Endodermal cell (in vitro differentiated cells): ENCODE data around the gene NUS1. TPM values are rescaled to one million over a fixed set of nuclear protein-coding genes. Genes with fewer than 3 reads are reported as not detected.
"Not testable (repeated sequence)": the region's sequence is repeated elsewhere in the genome, so short reads cannot be mapped to it uniquely, and the experiment has no call there.

Experiments used
- DNase-seq: peaks from one replicate; pipeline ENCODE4 v3.0.0-alpha.2; 2017
- H3K27ac ChIP-seq: 2 replicates; pipeline ENCODE4 v1.5.1; 2013; ENCODE audit warnings: mild to moderate bottlenecking, low read depth, low read length, moderate library complexity
- H3K27me3 ChIP-seq: 2 replicates; pipeline ENCODE4 v1.6.1; 2013; ENCODE audit warnings: mild to moderate bottlenecking, low read length, moderate library complexity; ENCODE audit not compliant: insufficient read depth, control insufficient read depth, poor library complexity, severe bottlenecking
- H3K36me3 ChIP-seq: 2 replicates; pipeline ENCODE4 v1.7.0; 2013; ENCODE audit warnings: mild to moderate bottlenecking, low read length, moderate library complexity; ENCODE audit not compliant: control insufficient read depth, insufficient read depth
- H3K4me1 ChIP-seq: one replicate; pipeline ENCODE4 v1.7.0; 2013; ENCODE audit warnings: low read length; ENCODE audit not compliant: control insufficient read depth, insufficient read depth
- H3K4me3 ChIP-seq: 2 replicates; pipeline ENCODE4 v1.5.1; 2013; ENCODE audit warnings: mild to moderate bottlenecking, low read length, moderate library complexity
- H3K9ac ChIP-seq: 2 replicates; pipeline ENCODE4 v1.6.1; 2013; ENCODE audit warnings: mild to moderate bottlenecking, low read length, moderate library complexity; ENCODE audit not compliant: poor library complexity, severe bottlenecking; ENCODE audit errors: extremely low read depth
- H3K9me3 ChIP-seq: 2 replicates; pipeline ENCODE4 v1.6.1; 2013; ENCODE audit warnings: mild to moderate bottlenecking, low read length, moderate library complexity; ENCODE audit not compliant: control insufficient read depth
- H3K27ac Mint-ChIP-seq: 2 replicates; pipeline ENCODE4 v1.8.0; 2020; ENCODE audit warnings: mixed read lengths
- H3K27me3 Mint-ChIP-seq: 2 replicates; pipeline ENCODE4 v1.8.0; 2021; ENCODE audit warnings: mild to moderate bottlenecking, mixed read lengths; ENCODE audit not compliant: insufficient read depth
- H3K36me3 Mint-ChIP-seq: 2 replicates; pipeline ENCODE4 v1.8.0; 2020; ENCODE audit warnings: low read depth, mixed read lengths
- H3K4me1 Mint-ChIP-seq: 2 replicates; pipeline ENCODE4 v1.8.0; 2020; ENCODE audit warnings: mixed read lengths
- H3K4me3 Mint-ChIP-seq: 2 replicates; pipeline ENCODE4 v1.8.0; 2020; ENCODE audit warnings: mild to moderate bottlenecking, moderate library complexity, mixed read lengths
- H3K9me3 Mint-ChIP-seq: 2 replicates; pipeline ENCODE4 v1.8.0; 2020; ENCODE audit warnings: mild to moderate bottlenecking, mixed read lengths
- WGBS, 2 experiments: methylation state at CpG; one replicate each; pipeline versions ENCODE4 v1.1.5 to v1.1.7; 2013; ENCODE audit warnings: missing lambda C conversion rate in 2 of 2, mixed read lengths in 1 of 2; ENCODE audit not compliant: insufficient coverage in 1 of 2, insufficient read length in 1 of 2; 5-methylcytosine and 5-hydroxymethylcytosine counted together
- total RNA-seq, 2 donors: library from RNA; stranded (reverse); fragmentation: NEBNext Ultra II Directional in 1 of 2; extraction: Animal tissue kit (Norgen Biotek cat#: 25700) in 1 of 2; gene quantifications; 2 replicates in 1 of 2; 3 replicates in 1 of 2; pipeline ENCODE4 v1.2.1, GENCODE V29; 2021
- TF ChIP-seq, protein P1 (sequence below): fragments of 200-600 bp; sonication (generic); conservative IDR thresholded peaks from 2 replicates; pipeline ENCODE4 v1.5.0; 2021; ENCODE audit warnings: antibody characterized with exemption, mild to moderate bottlenecking

NUS1 gene
- total RNA-seq, 2 donors from 2014 or later, result 45.7 to 65.1 TPM

DNA sequence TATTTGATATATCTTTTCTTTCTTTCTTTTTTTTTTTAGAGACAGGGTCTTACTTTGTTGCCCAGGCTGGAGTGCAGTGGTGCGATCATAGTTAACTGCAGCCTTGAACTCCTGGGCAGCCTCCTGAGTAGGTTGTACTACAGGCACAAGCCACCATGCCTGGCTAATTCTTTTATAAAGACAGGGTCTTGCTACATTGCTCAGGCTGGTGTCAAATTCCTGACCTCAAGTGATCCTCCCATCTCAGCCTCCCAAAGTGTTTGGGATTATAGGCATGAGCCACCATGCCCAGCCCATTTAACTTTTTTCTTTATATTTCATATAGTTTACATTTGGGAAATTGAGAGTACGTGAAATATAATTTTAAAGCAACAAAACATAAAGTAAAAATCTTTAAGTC, 10.1 kb downstream of the NUS1 start:
- H3K9me3 ChIP-seq, result peaks cover 13% of the 10 kb centered on the region
- H3K36me3 ChIP-seq, result peaks cover 39% of the 10 kb centered on the region
- DNase-seq, result no peak
- H3K27me3 ChIP-seq, result no peaks in the 10 kb centered on the region
- H3K9ac ChIP-seq, result no peak overlapping the region
- no peaks in the 10 kb centered on the region for H3K4me1 ChIP-seq
- TF ChIP-seq, protein P1, sequence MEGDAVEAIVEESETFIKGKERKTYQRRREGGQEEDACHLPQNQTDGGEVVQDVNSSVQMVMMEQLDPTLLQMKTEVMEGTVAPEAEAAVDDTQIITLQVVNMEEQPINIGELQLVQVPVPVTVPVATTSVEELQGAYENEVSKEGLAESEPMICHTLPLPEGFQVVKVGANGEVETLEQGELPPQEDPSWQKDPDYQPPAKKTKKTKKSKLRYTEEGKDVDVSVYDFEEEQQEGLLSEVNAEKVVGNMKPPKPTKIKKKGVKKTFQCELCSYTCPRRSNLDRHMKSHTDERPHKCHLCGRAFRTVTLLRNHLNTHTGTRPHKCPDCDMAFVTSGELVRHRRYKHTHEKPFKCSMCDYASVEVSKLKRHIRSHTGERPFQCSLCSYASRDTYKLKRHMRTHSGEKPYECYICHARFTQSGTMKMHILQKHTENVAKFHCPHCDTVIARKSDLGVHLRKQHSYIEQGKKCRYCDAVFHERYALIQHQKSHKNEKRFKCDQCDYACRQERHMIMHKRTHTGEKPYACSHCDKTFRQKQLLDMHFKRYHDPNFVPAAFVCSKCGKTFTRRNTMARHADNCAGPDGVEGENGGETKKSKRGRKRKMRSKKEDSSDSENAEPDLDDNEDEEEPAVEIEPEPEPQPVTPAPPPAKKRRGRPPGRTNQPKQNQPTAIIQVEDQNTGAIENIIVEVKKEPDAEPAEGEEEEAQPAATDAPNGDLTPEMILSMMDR, result no peak
- no peak overlapping the region for H3K27ac ChIP-seq
- H3K4me3 ChIP-seq, result no peak overlapping the region
- H3K4me1 Mint-ChIP-seq, result peaks cover 9% of the 10 kb centered on the region
- no peak overlapping the region for H3K4me3 Mint-ChIP-seq
- WGBS, 2 experiments, result 98 to 100% methylated on average over 1 of the region's 2 CpGs
- no peak overlapping the region for H3K27ac Mint-ChIP-seq
- peaks cover 29% of the 10 kb centered on the region for H3K36me3 Mint-ChIP-seq
- no peaks in the 10 kb centered on the region for H3K9me3 Mint-ChIP-seq
- no peaks in the 10 kb centered on the region for H3K27me3 Mint-ChIP-seq

DNA sequence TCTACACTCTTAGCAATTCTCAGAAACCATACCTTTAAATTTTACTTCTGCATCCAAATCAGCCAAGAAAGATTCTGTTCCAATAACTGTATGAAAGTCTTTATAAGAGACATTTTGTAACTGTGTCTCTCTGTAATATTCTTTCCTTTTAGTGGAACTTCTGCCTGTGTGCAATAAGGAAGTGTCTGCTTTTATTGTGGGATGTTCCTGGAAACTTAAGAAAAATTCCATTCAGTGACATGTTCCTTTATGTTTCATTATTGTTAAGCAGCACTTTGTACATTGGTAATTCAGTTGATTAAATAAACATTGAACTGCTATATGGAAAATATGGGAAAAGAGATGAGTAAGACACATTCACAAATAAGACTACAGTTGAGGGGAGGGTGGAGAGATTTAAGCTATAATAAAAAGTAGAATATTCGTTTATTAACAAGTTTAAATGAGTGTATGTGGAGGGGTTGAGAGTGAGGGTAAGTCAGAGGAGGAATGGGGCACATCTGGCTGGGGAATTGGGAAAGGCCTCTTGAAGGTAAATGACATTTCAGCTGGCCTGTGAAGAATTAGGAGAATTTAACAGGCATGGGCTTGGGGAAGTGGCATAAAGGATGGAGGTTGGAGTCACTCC, 11.9 kb downstream of the NUS1 start:
- H3K27ac ChIP-seq, result no peak overlapping the region
- no peak overlapping the region for H3K4me3 ChIP-seq
- H3K27me3 Mint-ChIP-seq, result no peaks in the 10 kb centered on the region
- peaks cover 2% of the 10 kb centered on the region for H3K9me3 Mint-ChIP-seq
- no peak overlapping the region for H3K9ac ChIP-seq
- no peaks in the 10 kb centered on the region for H3K27me3 ChIP-seq
- H3K36me3 ChIP-seq, result peaks cover 32% of the 10 kb centered on the region
- H3K9me3 ChIP-seq, result peaks cover 7% of the 10 kb centered on the region
- WGBS, 2 experiments, result 67 to 78% methylated on average over 1 of the region's 1 CpG
- TF ChIP-seq, protein P1, result no peak
- peaks cover 2% of the 10 kb centered on the region for H3K4me1 Mint-ChIP-seq
- H3K36me3 Mint-ChIP-seq, result peaks cover 28% of the 10 kb centered on the region
- H3K27ac Mint-ChIP-seq, result no peak overlapping the region
- H3K4me3 Mint-ChIP-seq, result no peak overlapping the region
- DNase-seq, result no peak
- no peaks in the 10 kb centered on the region for H3K4me1 ChIP-seq

DNA sequence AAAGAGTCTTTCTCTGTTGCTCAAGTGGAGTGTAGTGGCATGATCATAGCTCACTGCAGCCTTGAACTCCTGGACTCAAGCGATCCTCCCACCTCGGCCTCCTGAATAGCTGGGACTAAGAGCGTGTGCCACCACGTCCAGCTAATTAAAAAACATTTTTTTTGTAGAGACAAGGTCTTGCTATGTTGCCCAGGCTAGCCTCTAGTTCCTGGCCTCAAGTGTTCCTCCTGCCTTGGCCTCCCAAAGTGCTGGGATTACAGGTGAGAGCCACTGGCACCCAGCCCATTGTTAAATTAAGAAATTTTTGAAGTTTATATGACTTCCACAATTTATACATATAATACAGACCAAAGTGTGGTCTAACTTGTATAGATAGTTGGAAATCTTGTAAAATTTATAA, 14.3 kb downstream of the NUS1 start:
- H3K27me3 Mint-ChIP-seq, H3K4me3 ChIP-seq, H3K27ac ChIP-seq, H3K9ac ChIP-seq, H3K9me3 Mint-ChIP-seq, H3K27ac Mint-ChIP-seq, H3K9me3 ChIP-seq, H3K27me3 ChIP-seq, H3K4me3 Mint-ChIP-seq, H3K4me1 Mint-ChIP-seq, DNase-seq, H3K4me1 ChIP-seq: not testable (repeated sequence)
- H3K36me3 Mint-ChIP-seq, result peaks cover 39% of the 10 kb centered on the region
- H3K36me3 ChIP-seq, result peaks cover 37% of the 10 kb centered on the region
- WGBS, 2 experiments, result 89 to 100% methylated on average over 2 to 4 of the region's 4 CpGs

DNA sequence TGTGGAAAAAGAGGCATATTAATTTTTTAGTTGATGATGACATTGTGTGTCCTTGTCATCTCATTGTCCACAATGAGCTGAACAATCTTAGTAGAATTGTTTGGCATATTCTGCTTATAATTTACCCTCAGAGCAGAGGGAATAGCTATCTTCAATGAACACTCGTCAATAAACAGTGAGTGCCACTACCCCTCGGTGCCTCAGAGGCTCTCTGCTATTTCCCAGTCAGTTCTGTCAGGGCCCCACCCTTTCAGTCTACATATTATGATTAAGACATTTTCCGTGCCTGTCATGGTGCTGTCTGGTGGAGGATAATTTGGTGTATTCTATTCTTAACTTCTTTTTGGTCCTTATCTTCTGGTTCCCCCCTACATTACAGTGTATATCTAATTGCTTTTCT, 31.2 kb downstream of the NUS1 start:
- no peak overlapping the region for H3K4me3 Mint-ChIP-seq

DNA sequence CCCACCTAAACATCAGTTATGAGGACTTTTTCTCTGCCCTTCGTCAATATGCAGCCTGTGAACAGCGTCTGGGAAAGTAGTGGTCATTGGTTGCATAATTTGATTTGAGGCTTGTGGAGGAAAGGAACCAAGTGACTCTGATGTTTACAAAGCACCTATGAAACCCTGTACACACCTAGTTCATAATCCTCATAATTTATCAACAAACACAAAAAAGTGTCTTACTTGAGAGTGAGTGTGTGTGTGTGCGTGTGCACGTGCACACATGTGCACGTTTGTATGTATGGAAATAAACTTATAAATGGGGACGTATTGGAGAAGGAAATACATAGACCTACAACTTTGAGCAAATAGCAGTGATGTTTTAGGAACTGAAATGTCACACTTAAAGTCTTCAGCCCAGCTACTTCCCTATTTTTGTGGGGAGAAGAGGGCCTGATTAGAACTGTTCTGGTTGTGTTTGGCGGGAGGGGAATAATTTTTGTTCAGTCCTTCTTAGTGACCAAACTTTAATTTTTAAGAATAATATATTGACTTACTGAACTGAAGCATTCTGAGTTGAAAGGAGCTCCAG, 31.8 kb downstream of the NUS1 start:
- Histone ChIP-seq H3K9me3 (peaks cover 15% of the 10 kb centered on the region), H3K36me3 (peaks cover 63% of the 10 kb centered on the region)
- peaks cover 27% of the 10 kb centered on the region for H3K36me3 Mint-ChIP-seq
- not testable (repeated sequence) for H3K9ac ChIP-seq, H3K4me1 Mint-ChIP-seq, H3K4me3 Mint-ChIP-seq, DNase-seq, H3K4me1 ChIP-seq, H3K27me3 Mint-ChIP-seq, H3K27me3 ChIP-seq, H3K27ac ChIP-seq, H3K27ac Mint-ChIP-seq, H3K9me3 Mint-ChIP-seq, H3K4me3 ChIP-seq
- no CpG with 5 or more reads among the region's 7 CpGs for WGBS, 2 experiments

More for the DNA sequence above, 31.2 kb downstream of the NUS1 start:
- no peaks in the 10 kb centered on the region for H3K27me3 ChIP-seq
- H3K9me3 ChIP-seq, result peaks cover 10% of the 10 kb centered on the region
- no peak overlapping the region for H3K4me3 ChIP-seq
- WGBS, 2 experiments, result 98% methylated on average over 2 of the region's 3 CpGs; no CpG with 5 or more reads in 1 of the 2 experiments
- H3K36me3 ChIP-seq, result peaks cover 62% of the 10 kb centered on the region
- peaks cover 26% of the 10 kb centered on the region for H3K36me3 Mint-ChIP-seq
- DNase-seq, result no peak
- no peak overlapping the region for H3K27ac ChIP-seq
- TF ChIP-seq, protein P1, result no peak
- H3K9me3 Mint-ChIP-seq, result peaks cover 6% of the 10 kb centered on the region
- H3K4me1 Mint-ChIP-seq, result no peaks in the 10 kb centered on the region
- no peaks in the 10 kb centered on the region for H3K4me1 ChIP-seq
- no peaks in the 10 kb centered on the region for H3K27me3 Mint-ChIP-seq
- no peak overlapping the region for H3K9ac ChIP-seq
- H3K27ac Mint-ChIP-seq, result no peak overlapping the region
